MM.1S (cell line): Measurements from ENCODE around the gene JAGN1.

Experiments
- EZH2phosphoT487 ChIP-seq: fragments of 300-600 bp; sonication (generic); IDR thresholded peaks from 2 replicates; pipeline ENCODE4 v1.6.1; 2018; ENCODE audit warnings: antibody characterized with exemption, low read length
- TF ChIP-seq, protein P1 (sequence below): fragments of 300-600 bp; sonication (generic); IDR thresholded peaks from 2 replicates; pipeline ENCODE4 v1.5.1; 2016; ENCODE audit warnings: antibody characterized with exemption, low read length, mixed read lengths

- TF ChIP-seq, protein P1, sequence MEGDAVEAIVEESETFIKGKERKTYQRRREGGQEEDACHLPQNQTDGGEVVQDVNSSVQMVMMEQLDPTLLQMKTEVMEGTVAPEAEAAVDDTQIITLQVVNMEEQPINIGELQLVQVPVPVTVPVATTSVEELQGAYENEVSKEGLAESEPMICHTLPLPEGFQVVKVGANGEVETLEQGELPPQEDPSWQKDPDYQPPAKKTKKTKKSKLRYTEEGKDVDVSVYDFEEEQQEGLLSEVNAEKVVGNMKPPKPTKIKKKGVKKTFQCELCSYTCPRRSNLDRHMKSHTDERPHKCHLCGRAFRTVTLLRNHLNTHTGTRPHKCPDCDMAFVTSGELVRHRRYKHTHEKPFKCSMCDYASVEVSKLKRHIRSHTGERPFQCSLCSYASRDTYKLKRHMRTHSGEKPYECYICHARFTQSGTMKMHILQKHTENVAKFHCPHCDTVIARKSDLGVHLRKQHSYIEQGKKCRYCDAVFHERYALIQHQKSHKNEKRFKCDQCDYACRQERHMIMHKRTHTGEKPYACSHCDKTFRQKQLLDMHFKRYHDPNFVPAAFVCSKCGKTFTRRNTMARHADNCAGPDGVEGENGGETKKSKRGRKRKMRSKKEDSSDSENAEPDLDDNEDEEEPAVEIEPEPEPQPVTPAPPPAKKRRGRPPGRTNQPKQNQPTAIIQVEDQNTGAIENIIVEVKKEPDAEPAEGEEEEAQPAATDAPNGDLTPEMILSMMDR: no peak
- TF ChIP-seq EZH2phosphoT487: no peak
Observed at GRCh38 chr3:9876991-9877390, 13.4 kb upstream of the JAGN1 start.
